CD14-positive monocyte (primary cell): Measurements from ENCODE around the gene COPS6. TPM values are rescaled to one million over a fixed set of nuclear protein-coding genes. Genes with fewer than 3 reads are reported as not detected.

ENCODE experiments used
- DNase-seq, 3 donors: peaks; one replicate each; pipeline ENCODE4 v3.0.0-alpha.2; 2011 to 2022
- H2AFZ ChIP-seq: 2 replicates; pipeline ENCODE4 v1.6.0; 2012; ENCODE audit warnings: mild to moderate bottlenecking, low read depth, low read length, inconsistent platforms; ENCODE audit not compliant: insufficient read depth, poor library complexity, severe bottlenecking
- H3K27ac ChIP-seq, 2 donors: 1 replicate in 1 of 2; 2 replicates in 1 of 2; pipeline ENCODE4 v1.5.1; 2012 to 2013; ENCODE audit warnings: low read length in 2 of 2, control low read depth in 1 of 2, inconsistent platforms in 1 of 2, low read depth in 1 of 2, mild to moderate bottlenecking in 1 of 2
- H3K27me3 ChIP-seq, 2 donors: one replicate each; pipeline versions ENCODE4 v1.6.0 to v1.6.1; 2011 to 2013; ENCODE audit warnings: low read length in 2 of 2; ENCODE audit not compliant: control insufficient read depth in 2 of 2, insufficient read depth in 2 of 2
- H3K36me3 ChIP-seq, 2 donors: replicated peaks in 1 of 2; 1 replicate in 1 of 2; 2 replicates in 1 of 2; pipeline versions ENCODE4 v1.5.1 to v1.6.1; 2012 to 2013; ENCODE audit warnings: low read length in 2 of 2, control low read depth in 1 of 2, inconsistent platforms in 1 of 2, mild to moderate bottlenecking in 1 of 2; ENCODE audit not compliant: insufficient read depth in 2 of 2, control insufficient read depth in 1 of 2
- H3K4me1 ChIP-seq, 2 donors: 1 replicate in 1 of 2; 2 replicates in 1 of 2; pipeline versions ENCODE4 v1.5.1 to v1.6.1; 2012 to 2013; ENCODE audit warnings: low read length in 2 of 2, control low read depth in 1 of 2, inconsistent platforms in 1 of 2, mild to moderate bottlenecking in 1 of 2, moderate library complexity in 1 of 2; ENCODE audit not compliant: insufficient read depth in 2 of 2, control insufficient read depth in 1 of 2
- H3K4me2 ChIP-seq: replicated peaks from 2 replicates; pipeline ENCODE3; 2012; ENCODE audit warnings: low read length, moderate library complexity, mild to moderate bottlenecking; ENCODE audit not compliant: poor library complexity, severe bottlenecking; ENCODE audit errors: extremely low read depth
- H3K4me3 ChIP-seq, 3 experiments: fragments of 200-600 bp in 1 of 3; sonication (generic) in 1 of 3; replicated peaks in 1 of 3; 1 replicate in 2 of 3; 2 replicates in 1 of 3; pipeline ENCODE4 v1.5.1; 2011 to 2013; ENCODE audit warnings: low read length in 3 of 3, mild to moderate bottlenecking in 3 of 3, control low read depth in 2 of 3, low read depth in 2 of 3, inconsistent platforms in 1 of 3, moderate library complexity in 1 of 3
- H3K79me2 ChIP-seq: 2 replicates; pipeline ENCODE4 v1.6.0; 2012; ENCODE audit warnings: mild to moderate bottlenecking, control low read depth, inconsistent platforms, low read length, moderate library complexity; ENCODE audit not compliant: insufficient read depth
- H3K9ac ChIP-seq: 2 replicates; pipeline ENCODE4 v1.6.0; 2017; ENCODE audit warnings: low read length, mild to moderate bottlenecking; ENCODE audit not compliant: insufficient read depth, poor library complexity, severe bottlenecking
- H3K9me3 ChIP-seq, 2 donors: replicated peaks in 1 of 2; 1 replicate in 1 of 2; 2 replicates in 1 of 2; pipeline versions ENCODE4 v1.5.1 to v1.6.1; 2012 to 2013; ENCODE audit warnings: low read length in 2 of 2, control low read depth in 1 of 2; ENCODE audit not compliant: control insufficient read depth in 1 of 2, insufficient read depth in 1 of 2
- H4K20me1 ChIP-seq: 2 replicates; pipeline ENCODE4 v1.6.0; 2012; ENCODE audit warnings: mild to moderate bottlenecking, low read length, control low read depth, moderate library complexity; ENCODE audit not compliant: insufficient read depth
- H3K27ac Mint-ChIP-seq, 7 donors: one replicate each; pipeline ENCODE4 v1.8.0; 2020; ENCODE audit warnings: mild to moderate bottlenecking in 7 of 7, mixed read lengths in 7 of 7, moderate library complexity in 6 of 7, inconsistent platforms in 2 of 7
- H3K27me3 Mint-ChIP-seq, 3 donors: one replicate each; pipeline ENCODE4 v1.8.0; 2021 to 2022; ENCODE audit warnings: low read depth in 3 of 3, mild to moderate bottlenecking in 3 of 3, mixed read lengths in 3 of 3, moderate library complexity in 3 of 3, inconsistent platforms in 1 of 3
- H3K36me3 Mint-ChIP-seq, 2 donors: one replicate each; pipeline ENCODE4 v1.8.0; 2020; ENCODE audit warnings: mixed read lengths in 2 of 2, inconsistent platforms in 1 of 2, mild to moderate bottlenecking in 1 of 2
- H3K4me1 Mint-ChIP-seq: one replicate; pipeline ENCODE4 v1.8.0; 2020; ENCODE audit warnings: mild to moderate bottlenecking, mixed read lengths
- H3K4me3 Mint-ChIP-seq, 2 donors: one replicate each; pipeline ENCODE4 v1.8.0; 2020; ENCODE audit warnings: mild to moderate bottlenecking in 2 of 2, mixed read lengths in 2 of 2, moderate library complexity in 1 of 2
- H3K9me3 Mint-ChIP-seq, 7 donors: one replicate each; pipeline ENCODE4 v1.8.0; 2020 to 2022; ENCODE audit warnings: mixed read lengths in 7 of 7, mild to moderate bottlenecking in 6 of 7, moderate library complexity in 6 of 7, inconsistent platforms in 2 of 7
- WGBS: methylation state at CpG from one replicate; pipeline ENCODE4 v1.1.5; 2013; ENCODE audit warnings: missing lambda C conversion rate; ENCODE audit not compliant: insufficient coverage; 5-methylcytosine and 5-hydroxymethylcytosine counted together
- intact Hi-C, 2 donors: fragments of 100-400 bp; cut with micrococcal nuclease; formaldehyde crosslinking; loops; one replicate each; pipeline versions ENCODE4 v1.15.0 to v1.15.1; 2023
- polyA plus RNA-seq, 3 donors: library from polyadenylated mRNA; depleted of rRNA in 1 of 3; unstranded in 2 of 3; stranded (reverse) in 1 of 3; fragments of 300-500 nt in 2 of 3; fragments of >200 nt in 1 of 3; fragmentation: Illumina TruSeq in 2 of 3; gene quantifications; 1 replicate in 2 of 3; 2 replicates in 1 of 3; pipeline ENCODE4 v1.2.3, GENCODE V29; 2012 to 2021
- TF ChIP-seq, protein P1 (sequence below): fragments of 200-600 bp; IDR thresholded peaks from one replicate; pipeline ENCODE4 v1.8.0; 2022; ENCODE audit warnings: antibody characterized with exemption, mild to moderate bottlenecking

Gene COPS6
- polyA plus RNA-seq, 3 donors = 77.1 to 119 (median 109) TPM

DNA sequence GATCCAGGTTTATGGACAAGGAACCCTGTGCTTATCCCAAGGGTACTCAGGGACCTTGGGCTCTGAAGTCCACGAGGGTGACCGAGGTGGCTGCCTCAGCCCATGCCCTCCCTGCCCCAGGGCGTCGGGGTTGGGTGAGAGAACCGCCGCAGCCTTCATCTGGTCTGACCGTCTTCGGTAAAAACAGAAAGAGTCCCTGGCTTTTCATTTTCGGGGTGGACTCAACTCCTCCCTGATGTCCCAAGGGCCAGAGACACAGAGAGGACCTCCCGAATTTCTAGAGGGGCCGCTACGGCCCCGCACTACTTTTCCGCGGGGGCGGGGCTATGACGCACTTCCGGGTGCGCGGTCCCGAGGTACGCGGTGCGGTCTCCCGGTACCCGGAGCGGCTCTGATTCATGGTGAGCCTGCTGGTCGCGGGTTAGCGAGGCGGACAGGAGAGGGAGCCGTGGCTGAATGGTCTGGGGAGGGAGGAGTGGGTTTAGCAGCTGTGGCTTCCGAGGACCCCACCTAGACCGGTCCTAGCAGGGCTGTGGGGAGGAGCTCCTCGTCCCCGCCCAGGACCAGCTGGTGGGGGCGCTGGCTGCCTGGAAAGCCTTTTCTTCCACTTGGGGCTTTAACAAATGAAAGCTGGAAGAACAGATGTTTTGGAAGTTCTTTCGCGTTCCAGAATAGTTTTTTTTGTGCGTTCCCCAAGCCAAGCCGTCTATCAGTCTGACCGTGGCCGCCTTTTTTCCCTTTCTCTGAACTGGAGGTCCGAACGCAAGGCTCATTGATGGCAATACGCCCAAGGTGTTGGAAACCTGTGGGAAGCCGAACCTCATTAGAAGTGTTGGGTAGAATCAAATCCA lies 39.1 kb upstream of the COPS6 start, which contains the start of gene ZSCAN21:
ZSCAN21 (plus strand) TSS at position 334 of the 851 bp plus-strand sequence. CDS start 7,233 bp downstream, outside the sequence.
- H3K36me3 ChIP-seq = no peaks in the 10 kb centered on the region
- no peaks in the 10 kb centered on the region for H3K9me3 ChIP-seq
- H3K27ac Mint-ChIP-seq = peak within 1 kb of the TSS; percentile 88 to 98 (median 95)
- H3K9ac ChIP-seq = peak within 1 kb of the TSS; percentile 88
- H3K27me3 ChIP-seq = no peaks in the 10 kb centered on the region
- peak within 1 kb of the TSS; percentile 98 for H2AFZ ChIP-seq
- H3K4me3 Mint-ChIP-seq = peak within 1 kb of the TSS; percentile 86 to 93
- H3K4me1 Mint-ChIP-seq = peaks cover 14% of the 10 kb centered on the region
- peaks cover 14 to 18% of the 10 kb centered on the region in 2 donors for H3K4me1 ChIP-seq
- H3K36me3 Mint-ChIP-seq = peaks cover 0 to 2% of the 10 kb centered on the region in 2 donors
- H3K9me3 Mint-ChIP-seq = no peaks in the 10 kb centered on the region
- intact Hi-C loops = loop anchor here (10.0 kb wide), 2 partner anchors 55 to 135 kb away; partner anchors contain the start of gene TRIM4 (in 2 of the 2)
- TF ChIP-seq, protein P1, sequence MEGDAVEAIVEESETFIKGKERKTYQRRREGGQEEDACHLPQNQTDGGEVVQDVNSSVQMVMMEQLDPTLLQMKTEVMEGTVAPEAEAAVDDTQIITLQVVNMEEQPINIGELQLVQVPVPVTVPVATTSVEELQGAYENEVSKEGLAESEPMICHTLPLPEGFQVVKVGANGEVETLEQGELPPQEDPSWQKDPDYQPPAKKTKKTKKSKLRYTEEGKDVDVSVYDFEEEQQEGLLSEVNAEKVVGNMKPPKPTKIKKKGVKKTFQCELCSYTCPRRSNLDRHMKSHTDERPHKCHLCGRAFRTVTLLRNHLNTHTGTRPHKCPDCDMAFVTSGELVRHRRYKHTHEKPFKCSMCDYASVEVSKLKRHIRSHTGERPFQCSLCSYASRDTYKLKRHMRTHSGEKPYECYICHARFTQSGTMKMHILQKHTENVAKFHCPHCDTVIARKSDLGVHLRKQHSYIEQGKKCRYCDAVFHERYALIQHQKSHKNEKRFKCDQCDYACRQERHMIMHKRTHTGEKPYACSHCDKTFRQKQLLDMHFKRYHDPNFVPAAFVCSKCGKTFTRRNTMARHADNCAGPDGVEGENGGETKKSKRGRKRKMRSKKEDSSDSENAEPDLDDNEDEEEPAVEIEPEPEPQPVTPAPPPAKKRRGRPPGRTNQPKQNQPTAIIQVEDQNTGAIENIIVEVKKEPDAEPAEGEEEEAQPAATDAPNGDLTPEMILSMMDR = peak; percentile 25
- DNase-seq = peak; percentile 81 to 89 (median 84)
- H3K4me2 ChIP-seq = peak within 1 kb of the TSS; percentile 93
- peak within 1 kb of the TSS; percentile 83 to 97 (median 87) for H3K4me3 ChIP-seq
- peak within 1 kb of the TSS; percentile 88 to 96 for H3K27ac ChIP-seq
- under 1% methylated on average over 43 of the region's 47 CpGs for WGBS
- peaks cover 2 to 6% (median 2%) of the 10 kb centered on the region in 3 donors for H3K27me3 Mint-ChIP-seq
- no peaks in the 10 kb centered on the region for H4K20me1 ChIP-seq
- H3K79me2 ChIP-seq = peaks cover 12% of the 10 kb centered on the region

DNA sequence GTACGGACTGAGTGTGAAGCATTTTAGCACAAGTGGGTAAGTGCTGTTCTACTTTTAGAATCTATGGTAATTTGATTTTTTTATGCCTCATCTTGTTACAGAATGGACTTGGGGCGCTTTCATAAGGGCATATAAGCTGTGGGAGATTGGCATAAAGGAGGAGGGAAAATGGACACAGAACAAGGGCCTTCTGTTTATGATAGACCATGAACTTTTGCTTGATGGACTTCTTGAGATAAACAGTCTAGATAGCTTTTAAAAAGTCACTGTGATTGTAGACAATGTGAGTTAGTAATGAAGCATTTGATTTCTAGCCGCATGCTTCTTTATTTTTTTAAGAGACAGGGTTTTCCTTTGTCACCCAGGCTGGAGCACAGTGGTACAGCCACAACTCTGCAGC lies 37.2 kb upstream of the COPS6 start:
- TF ChIP-seq, protein P1 = no peak
- Histone ChIP-seq H3K9me3 (no peaks in the 10 kb centered on the region), H3K27ac (no peak overlapping the region), H3K27me3 (no peaks in the 10 kb centered on the region), H3K4me2 (no peak overlapping the region), H3K9ac (no peak overlapping the region), H3K79me2 (peaks cover 12% of the 10 kb centered on the region), H3K4me3 (no peak overlapping the region), H3K36me3 (peaks cover 0 to 4% of the 10 kb centered on the region in 2 donors), H4K20me1 (no peaks in the 10 kb centered on the region), H3K4me1 (peaks cover 12 to 14% of the 10 kb centered on the region in 2 donors), H2AFZ (no peak overlapping the region)
- no peak overlapping the region for H3K4me3 Mint-ChIP-seq
- peaks cover 10% of the 10 kb centered on the region for H3K4me1 Mint-ChIP-seq
- intact Hi-C loops = loop anchor here (10.0 kb wide), 2 partner anchors 57 to 137 kb away; partner anchors contain the start of gene TRIM4 (in 2 of the 2)
- H3K36me3 Mint-ChIP-seq = peaks cover 2 to 4% of the 10 kb centered on the region in 2 donors
- WGBS = 100% methylated on average over 1 of the region's 3 CpGs
- no peaks in the 10 kb centered on the region for H3K9me3 Mint-ChIP-seq
- peaks cover under 1 to 5% (median 2%) of the 10 kb centered on the region in 3 donors for H3K27me3 Mint-ChIP-seq
- peak overlapping the region in 1 of 7 donors; percentile 11 for H3K27ac Mint-ChIP-seq
- no peak for DNase-seq
